GM20000 (cell line): ENCODE results near the gene CPOX.

Source experiments
- DNase-seq: peaks from one replicate; pipeline ENCODE4 v3.0.0; 2012; ENCODE audit warnings: low spot score
- CTCF ChIP-seq: IDR thresholded peaks from 2 replicates; pipeline ENCODE4 v1.5.1; 2012; ENCODE audit warnings: mild to moderate bottlenecking, control low read depth; ENCODE audit errors: extremely low read depth, missing control alignments

Gene CPOX

DNA sequence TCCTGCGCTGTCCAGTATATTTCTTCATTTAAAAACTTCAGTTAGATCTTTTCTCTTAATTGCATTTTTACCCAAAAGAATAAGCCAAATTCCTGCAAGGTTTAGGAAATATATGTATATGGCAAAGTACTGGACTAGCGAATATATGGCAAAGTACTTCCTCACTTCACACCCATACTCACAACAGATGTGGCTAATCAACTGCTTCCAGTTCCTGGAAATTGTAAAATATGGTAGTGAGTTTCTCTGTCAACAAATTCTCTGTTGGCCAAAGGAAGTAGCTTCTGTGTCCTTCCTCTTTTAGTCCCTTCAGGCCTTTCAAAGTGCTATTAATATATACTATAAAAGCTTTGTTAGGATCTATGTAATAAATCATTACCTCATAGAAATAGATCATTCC, 39.7 kb downstream of the CPOX start:
- TF ChIP-seq CTCF, result no peak
- DNase-seq, result no peak

DNA sequence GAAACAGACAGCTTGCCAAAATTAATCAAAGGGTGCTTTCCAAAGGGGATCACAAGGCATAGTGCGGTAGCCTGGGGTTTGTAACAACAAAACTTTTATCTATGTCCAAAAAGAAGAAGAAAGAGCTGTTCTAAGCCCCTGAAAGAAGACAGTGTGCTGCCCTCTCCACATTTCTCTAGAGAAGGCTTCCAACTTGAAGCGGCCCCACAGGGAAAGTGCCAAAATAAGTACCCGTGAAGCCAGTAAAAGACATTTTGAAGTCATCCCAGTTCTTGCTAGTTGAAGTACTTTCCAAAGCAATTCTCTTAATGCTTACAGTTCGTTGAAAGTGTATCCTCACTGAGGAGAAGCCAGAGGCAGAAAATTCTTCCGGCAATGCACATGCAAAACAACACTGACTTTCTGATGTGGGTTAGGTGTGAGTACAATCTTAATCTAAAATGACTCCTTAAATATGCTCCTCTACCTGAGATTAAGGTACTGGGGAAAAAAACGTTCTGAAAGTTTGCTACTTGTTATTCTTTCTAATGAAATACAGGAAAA, 40.3 kb downstream of the CPOX start:
- no peak for DNase-seq
- no peak for TF ChIP-seq CTCF

DNA sequence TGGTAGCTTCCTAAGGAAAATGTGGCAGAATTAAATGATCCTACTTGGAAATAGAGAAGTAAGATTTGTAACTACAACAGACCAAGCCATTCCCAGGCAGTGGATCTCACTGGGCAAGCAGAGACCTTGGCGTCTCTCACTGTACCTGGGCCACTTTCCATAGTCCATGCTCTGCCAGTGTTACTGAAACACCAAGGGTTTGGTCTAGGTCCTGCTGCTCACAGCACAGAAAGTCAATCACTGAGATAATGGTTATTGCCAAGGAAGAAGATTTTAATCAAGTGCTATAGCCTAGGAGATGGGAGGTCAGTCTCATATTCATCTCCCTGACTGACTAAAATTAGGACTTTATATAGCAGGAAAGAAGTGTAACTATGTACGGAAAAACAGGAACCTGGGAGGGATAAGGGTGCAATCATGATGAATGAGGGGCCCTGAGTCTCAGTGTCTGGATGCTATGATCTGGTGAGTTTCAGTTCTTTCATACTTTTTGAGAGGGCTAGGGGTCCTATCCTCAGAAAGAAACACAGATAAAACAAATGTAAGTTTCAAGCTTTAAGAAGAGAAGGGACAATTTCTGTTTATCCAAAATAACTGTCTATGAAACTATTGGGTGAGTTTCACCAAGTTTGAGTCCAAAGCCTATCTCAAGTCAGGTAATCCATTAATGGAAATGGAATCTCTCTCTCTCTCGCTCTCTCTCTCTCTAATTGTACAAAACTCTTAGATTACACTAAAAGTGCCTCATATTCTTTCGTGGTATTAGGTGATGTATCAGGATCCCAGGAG, 41.0 kb downstream of the CPOX start:
- DNase-seq, result no peak
- no peak for TF ChIP-seq CTCF

DNA sequence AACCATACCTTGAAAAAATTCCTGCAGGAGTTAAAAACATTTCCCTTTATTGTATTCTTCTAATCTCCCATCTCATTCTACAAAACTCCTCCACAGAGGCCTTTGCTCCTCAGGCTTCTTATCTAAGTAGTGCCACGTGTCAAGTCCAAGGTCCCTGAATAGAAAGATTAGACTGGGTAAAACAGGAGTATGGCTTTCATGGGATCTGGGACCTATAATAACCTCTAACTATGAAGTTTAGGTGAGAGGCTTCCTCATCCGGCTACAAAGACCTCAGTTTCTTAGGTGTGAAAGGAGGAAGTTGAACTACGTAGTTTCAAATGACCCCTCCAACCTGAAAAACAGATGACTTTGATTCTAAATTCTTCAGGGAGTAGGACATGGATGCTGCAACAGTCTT, 41.7 kb downstream of the CPOX start:
- no peak for DNase-seq
- no peak for TF ChIP-seq CTCF

DNA sequence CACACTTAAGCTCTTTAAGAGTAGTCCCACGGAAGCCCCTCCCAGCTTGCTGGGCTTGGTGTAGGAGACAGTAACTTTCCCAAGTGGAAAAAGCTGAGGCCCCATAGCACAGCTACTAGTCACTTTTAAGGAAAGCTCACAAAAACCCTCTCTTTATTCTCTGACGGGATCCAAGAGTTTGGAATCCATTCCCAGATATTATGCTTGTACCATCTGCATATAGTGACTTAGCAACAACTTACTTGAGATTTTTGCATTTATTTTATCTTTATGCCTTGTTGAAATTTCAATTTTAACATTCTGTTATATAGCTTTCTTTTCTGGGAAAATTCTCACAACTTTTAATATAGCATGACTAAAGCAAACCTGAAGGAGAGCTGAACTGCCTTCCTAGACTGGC, 42.2 kb downstream of the CPOX start:
- DNase-seq, result no peak
- no peak for TF ChIP-seq CTCF

- TF ChIP-seq CTCF, result no peak
- DNase-seq, result no peak
These were observed 42.6 kb downstream of the CPOX start for GRCh38 chr3:98550833-98551232.

DNA sequence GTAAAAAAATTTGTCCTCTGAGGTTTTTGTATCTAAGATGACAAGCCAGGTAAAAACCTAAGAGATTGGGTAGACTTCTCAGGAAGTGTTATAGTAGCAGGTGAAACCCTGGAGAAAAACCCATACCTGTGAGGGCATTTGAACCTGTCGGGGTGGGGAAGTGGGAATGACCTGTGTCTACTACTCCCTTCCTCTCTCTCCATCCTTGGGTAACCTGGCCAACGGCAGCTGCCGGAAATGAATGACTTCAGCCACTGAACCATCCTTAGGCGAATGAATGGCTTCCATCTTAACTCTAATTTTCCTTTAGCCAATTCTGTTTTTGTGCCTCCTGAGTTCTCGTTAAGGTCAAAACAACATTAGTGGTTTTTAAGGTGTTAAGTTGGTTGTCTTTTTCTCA, 44.9 kb downstream of the CPOX start:
- TF ChIP-seq CTCF, result no peak
- DNase-seq, result no peak
